Transverse colon (tissue), 4 donors: Measurements from ENCODE around the gene CLEC18A. TPM values are rescaled to one million over a fixed set of nuclear protein-coding genes. Genes with fewer than 3 reads are reported as not detected.
"Not testable (repeated sequence)": the region's sequence is repeated elsewhere in the genome, so short reads cannot be mapped to it uniquely, and the experiment has no call there.

Experiments used
- DNase-seq: peaks from one replicate; pipeline ENCODE4 v3.0.0-alpha.2; 2019
- H3K27ac ChIP-seq, 4 donors: fragments of 200-600 bp; sonication (generic); 2 replicates each; pipeline ENCODE4 v1.5.1; 2016 to 2018; ENCODE audit warnings: inconsistent platforms in 4 of 4
- H3K27me3 ChIP-seq: fragments of 200-600 bp; sonication (generic); 2 replicates; pipeline ENCODE4 v1.5.1; 2017; ENCODE audit warnings: inconsistent platforms
- H3K36me3 ChIP-seq, 4 donors: fragments of 200-600 bp; sonication (generic); 2 replicates each; pipeline ENCODE4 v1.5.1; 2017 to 2019; ENCODE audit warnings: inconsistent platforms in 4 of 4
- H3K4me1 ChIP-seq, 4 donors: fragments of 200-600 bp; sonication (generic); 2 replicates each; pipeline ENCODE4 v1.5.1; 2017 to 2020; ENCODE audit warnings: inconsistent platforms in 4 of 4
- H3K4me3 ChIP-seq, 4 donors: fragments of 200-600 bp; sonication (generic); 1 replicate in 1 of 4; 2 replicates in 3 of 4; pipeline versions ENCODE4 v1.5.1 to v1.6.1; 2017 to 2019; ENCODE audit warnings: inconsistent platforms in 4 of 4
- H3K9me3 ChIP-seq, 2 donors: fragments of 200-600 bp; sonication (generic); 2 replicates each; pipeline ENCODE4 v1.5.1; 2017 to 2019; ENCODE audit warnings: inconsistent platforms in 2 of 2
- WGBS, 2 donors: methylation state at CpG; one replicate each; pipeline ENCODE4 v1.1.5; 2018; ENCODE audit warnings: low coverage in 1 of 2; 5-methylcytosine and 5-hydroxymethylcytosine counted together
- in situ Hi-C, 4 donors: fragments of 200-750 bp; cut with MboI; loops; one replicate each; pipeline versions ENCODE4 v1.15.0 to v1.15.1; 2017; ENCODE audit warnings: low sequenced_read_pairs in 3 of 4, low pct_ligation_motif_present in 1 of 4, low pct_unique_long_range_greater_than_20kb in 1 of 4
- intact Hi-C: fragments of 100-400 bp; cut with DNase I; formaldehyde crosslinking; loops from one replicate; pipeline ENCODE4 v1.15.1; 2023; ENCODE audit warnings: low total_unique reads
- small RNA-seq, 4 donors: library from RNA; depleted of rRNA; stranded (forward); fragments of <200 nt; gene quantifications; one replicate each; pipeline ENCODE3, GENCODE V24; 2016
- total RNA-seq, 4 donors: library from RNA; depleted of rRNA; stranded (reverse); fragments of >200 nt; gene quantifications; one replicate each; pipeline ENCODE4 v1.1.0, GENCODE V29; 2016

CLEC18A gene
- total RNA-seq, 4 donors from 2014 or later: 0.40 to 7.8 (median 3.2) TPM

DNA sequence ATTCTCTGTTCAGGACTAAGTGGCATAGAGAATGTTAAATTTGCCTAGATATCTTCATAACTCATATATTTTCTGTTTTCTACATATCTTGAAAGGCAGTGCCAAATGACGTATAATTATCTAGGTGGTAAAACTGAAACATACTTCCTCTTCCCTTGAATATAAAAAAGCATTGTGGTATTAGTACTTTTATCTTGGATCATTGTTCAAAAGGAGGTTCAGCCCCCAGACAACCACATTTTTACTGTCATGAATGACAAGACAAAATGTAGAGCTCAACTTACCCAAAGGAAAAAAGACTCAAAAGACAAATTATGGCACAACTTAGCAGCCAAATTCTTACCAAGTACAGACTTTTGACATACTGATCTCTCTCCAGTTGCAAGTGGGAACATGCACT is 34.1 kb downstream of the CLEC18A start:
- intact Hi-C loops, in situ Hi-C loops, H3K27me3 ChIP-seq, H3K36me3 ChIP-seq, DNase-seq, H3K4me3 ChIP-seq, H3K4me1 ChIP-seq, H3K27ac ChIP-seq, H3K9me3 ChIP-seq: not testable (repeated sequence)
- 29 to 58% methylated on average over 1 of the region's 1 CpG for WGBS, 2 donors

DNA sequence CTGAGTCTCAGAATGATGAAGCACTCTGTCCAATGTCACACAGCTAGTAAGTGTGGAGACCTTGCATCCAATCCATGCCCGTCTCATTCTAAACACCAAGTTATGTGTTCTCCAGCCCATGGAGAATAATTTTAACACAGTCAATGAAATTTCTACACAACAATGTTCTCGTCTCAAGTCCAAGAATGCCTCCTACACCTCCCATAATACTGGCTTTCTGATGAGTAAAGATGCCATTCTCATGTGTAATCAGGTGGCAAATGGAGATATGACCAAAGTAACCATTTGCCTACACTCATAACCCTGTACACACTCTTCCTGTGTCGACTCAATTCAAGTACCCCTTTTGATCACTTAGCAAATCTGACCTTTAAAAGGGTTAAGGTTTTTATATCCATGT is 46.8 kb downstream of the CLEC18A start:
- in situ Hi-C loops, H3K9me3 ChIP-seq, intact Hi-C loops, H3K27ac ChIP-seq, H3K4me3 ChIP-seq, H3K36me3 ChIP-seq, DNase-seq, H3K4me1 ChIP-seq, H3K27me3 ChIP-seq: not testable (repeated sequence)
- WGBS, 2 donors: 68 to 79% methylated on average over 3 of the region's 3 CpGs

DNA sequence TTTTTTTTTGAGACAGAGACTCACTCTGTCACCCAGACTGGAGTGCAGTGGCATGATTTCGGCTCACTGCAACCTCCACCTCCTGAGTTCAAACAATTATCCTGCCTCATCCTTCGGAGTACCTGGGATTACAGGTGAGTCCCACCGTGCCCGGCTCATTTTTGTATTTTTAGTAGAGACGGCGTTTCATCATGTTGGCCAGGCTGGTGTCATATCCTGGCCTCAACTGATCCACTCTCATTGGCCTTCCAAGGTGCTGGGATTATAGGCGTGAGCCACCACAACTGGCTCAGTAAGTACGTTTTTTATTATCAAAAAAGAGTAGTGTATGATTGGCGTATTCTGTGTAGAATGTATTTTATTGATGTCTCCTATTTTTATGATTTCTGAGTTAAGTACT is 48.7 kb downstream of the CLEC18A start:
- in situ Hi-C loops, H3K27ac ChIP-seq, H3K9me3 ChIP-seq, H3K27me3 ChIP-seq, H3K36me3 ChIP-seq, intact Hi-C loops, H3K4me3 ChIP-seq, H3K4me1 ChIP-seq, DNase-seq: not testable (repeated sequence)
- WGBS, 2 donors: 93% methylated on average over 9 of the region's 9 CpGs; no CpG with 5 or more reads in 1 of the 2 donors

DNA sequence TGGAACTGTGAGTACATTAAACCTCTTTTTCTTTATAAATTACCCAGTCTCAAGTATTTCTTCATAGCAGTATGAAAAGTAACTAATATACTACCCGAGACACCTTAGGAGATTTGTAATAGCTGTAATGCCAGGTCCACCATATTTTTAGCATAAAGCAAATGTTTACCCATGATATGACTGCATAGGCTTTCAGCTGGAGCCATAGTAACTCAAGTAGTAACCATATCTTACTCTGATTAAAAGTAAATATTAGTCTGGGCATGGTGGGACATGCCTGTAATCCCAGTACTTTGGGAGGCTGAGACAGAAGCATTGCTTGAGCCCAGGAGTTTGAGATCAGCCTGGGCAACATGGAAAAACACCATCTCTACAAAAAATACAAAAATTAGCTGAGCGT is 52.4 kb downstream of the CLEC18A start:
- H3K27me3 ChIP-seq, H3K9me3 ChIP-seq, H3K4me3 ChIP-seq, H3K4me1 ChIP-seq, H3K36me3 ChIP-seq, in situ Hi-C loops, DNase-seq, intact Hi-C loops, H3K27ac ChIP-seq: not testable (repeated sequence)
- WGBS, 2 donors: 83 to 98% methylated on average over 1 to 2 of the region's 2 CpGs

GRCh38 chr16:70008604-70009003 is 57.5 kb downstream of the CLEC18A start:
- H3K27me3 ChIP-seq, DNase-seq, H3K4me3 ChIP-seq, H3K4me1 ChIP-seq, H3K27ac ChIP-seq, intact Hi-C loops, H3K9me3 ChIP-seq, in situ Hi-C loops, H3K36me3 ChIP-seq: not testable (repeated sequence)
- whole genome bisulfite sequencing, 2 donors: 78 to 87% methylated on average over 3 of the region's 3 CpGs

DNA sequence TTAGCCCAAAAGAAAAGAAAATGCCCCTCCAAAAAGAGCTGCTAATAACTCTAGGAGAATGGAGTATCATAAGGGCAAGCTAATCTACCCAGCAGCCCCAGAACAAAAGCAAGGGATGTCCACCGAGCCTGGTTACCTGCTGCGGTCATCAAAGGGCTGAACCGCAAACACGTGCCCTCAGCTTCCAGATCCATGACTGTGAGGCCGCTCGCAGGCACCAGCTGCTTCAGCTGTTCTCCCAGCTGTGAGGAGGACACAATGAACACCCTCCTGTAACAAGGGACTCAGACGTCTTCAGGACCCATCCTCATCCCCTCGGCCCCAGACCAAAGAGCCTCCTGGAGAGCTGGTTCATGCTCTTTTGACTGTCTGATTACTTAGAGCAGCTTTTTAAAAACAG is 59.5 kb downstream of the CLEC18A start:
- intact Hi-C loops, H3K36me3 ChIP-seq, H3K4me3 ChIP-seq, H3K9me3 ChIP-seq, DNase-seq, H3K27ac ChIP-seq, H3K27me3 ChIP-seq, H3K4me1 ChIP-seq, in situ Hi-C loops: not testable (repeated sequence)
- WGBS, 2 donors: 94 to 100% methylated on average over 1 to 8 of the region's 8 CpGs

DNA sequence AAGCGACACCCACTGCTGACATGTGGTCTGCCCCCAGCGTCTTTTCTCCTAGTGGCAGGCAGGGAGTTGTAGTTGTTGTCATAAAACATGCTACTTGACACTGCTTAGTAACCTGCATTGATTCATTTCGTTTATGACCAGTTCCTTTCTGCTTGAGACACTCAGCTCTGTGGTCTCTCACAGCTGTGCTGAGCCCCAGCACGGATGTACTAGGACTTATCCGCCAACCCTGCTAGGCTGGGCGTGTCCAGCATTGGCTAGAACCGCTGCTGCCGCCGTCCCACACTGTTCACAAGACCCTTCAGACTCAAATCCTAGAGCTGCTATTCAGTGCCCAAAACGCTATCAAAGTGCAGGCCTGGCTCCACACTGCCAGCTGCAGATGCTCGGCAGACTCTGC is 60.0 kb downstream of the CLEC18A start:
- WGBS, 2 donors: 87 to 93% methylated on average over 2 to 10 of the region's 11 CpGs
- H3K27ac ChIP-seq, in situ Hi-C loops, DNase-seq, H3K9me3 ChIP-seq, H3K4me1 ChIP-seq, H3K36me3 ChIP-seq, H3K27me3 ChIP-seq, H3K4me3 ChIP-seq, intact Hi-C loops: not testable (repeated sequence)

DNA sequence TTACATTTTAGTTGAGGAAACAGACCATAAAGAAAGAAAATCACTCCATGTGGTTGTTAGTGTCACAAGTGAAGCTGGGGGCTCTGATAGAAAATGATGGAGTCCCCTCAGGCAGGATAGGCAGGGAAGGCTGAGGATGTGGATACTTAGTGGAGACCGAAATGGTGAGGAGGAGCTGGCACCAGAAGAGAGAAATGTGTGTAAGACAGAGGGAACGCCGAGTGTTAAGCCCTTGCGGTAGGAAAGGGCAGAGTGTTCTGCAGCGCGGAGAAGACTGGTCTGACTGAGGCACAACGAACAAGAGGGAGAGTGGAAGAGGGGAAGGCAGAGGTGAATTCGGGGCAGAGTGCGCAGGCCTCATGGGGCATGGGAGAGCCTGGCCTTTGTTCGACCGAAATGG is 61.2 kb downstream of the CLEC18A start:
- H3K36me3 ChIP-seq: peaks cover 0 to 14% (median 6%) of the 10 kb centered on the region in 4 donors
- DNase-seq, intact Hi-C loops, H3K27ac ChIP-seq, H3K4me1 ChIP-seq, H3K9me3 ChIP-seq, H3K27me3 ChIP-seq, H3K4me3 ChIP-seq, in situ Hi-C loops: not testable (repeated sequence)
- WGBS, 2 donors: 84 to 94% methylated on average over 6 to 11 of the region's 11 CpGs

DNA sequence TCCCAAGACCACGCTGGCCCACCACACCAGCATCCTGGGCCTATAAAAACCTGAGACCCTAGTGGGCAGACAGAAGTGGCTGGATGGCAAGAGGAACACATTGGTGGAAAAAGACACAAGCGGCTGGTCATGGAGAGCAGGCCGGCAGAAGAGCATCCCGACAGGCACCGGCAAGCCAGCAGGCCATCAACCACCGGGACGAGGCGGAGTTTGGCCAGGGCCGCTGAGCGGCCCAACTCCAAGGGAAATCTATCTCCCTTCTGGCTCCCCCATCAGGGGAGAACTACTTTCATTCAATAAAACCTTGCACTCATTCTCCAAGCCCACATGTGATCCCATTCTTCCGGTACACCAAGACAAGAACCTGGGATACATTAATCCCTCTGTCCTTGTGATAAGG is 61.8 kb downstream of the CLEC18A start:
- H3K4me3 ChIP-seq, DNase-seq, intact Hi-C loops, H3K27me3 ChIP-seq, H3K4me1 ChIP-seq, in situ Hi-C loops, H3K27ac ChIP-seq, H3K9me3 ChIP-seq: not testable (repeated sequence)
- WGBS, 2 donors: 90% methylated on average over 11 of the region's 11 CpGs; no CpG with 5 or more reads in 1 of the 2 donors
- peaks cover 0 to 18% (median 9%) of the 10 kb centered on the region in 4 donors for H3K36me3 ChIP-seq

Small RNA genes lying within 50 kb of the gene (small RNA-seq; reads per million reads assigned to genes)
- gene AC026468.1: 0 reads per million in 4 donors
- 224 to 890 (median 674) reads per million in 4 donors for gene MIR140

Other genes starting within 250 kb of the CLEC18A start
- gene NQO1, start 224.8 kb upstream of the CLEC18A start, total RNA-seq: 100 to 1,000 TPM in 3 of 4 donors, 1 to 10 TPM in 1; 9.0 to 296 (median 165) TPM
- 10 to 100 TPM; 21.2 to 60.2 (median 34.0) TPM for gene NOB1, start 196.4 kb upstream of the CLEC18A start, total RNA-seq
- gene WWP2, start 189.0 kb upstream of the CLEC18A start, total RNA-seq: 100 to 1,000 TPM in 1 of 4 donors, 10 to 100 TPM in 3; 66.8 to 157 (median 73.7) TPM
- 10 to 100 TPM; 29.1 to 36.2 (median 31.7) TPM for gene PDPR, start 163.0 kb downstream of the CLEC18A start, total RNA-seq
- 1 to 10 TPM in 1 of 4 donors, under 1 TPM in 2, not detected in 1; 0.55 to 4.1 (median 0.79) TPM for gene CLEC18C, start 222.5 kb downstream of the CLEC18A start, total RNA-seq